Lower lobe of right lung (tissue), 2 donors: ENCODE measurements around the gene RIPOR3. TPM values are rescaled to one million over a fixed set of nuclear protein-coding genes. Genes with fewer than 3 reads are reported as not detected.

Source experiments
- ATAC-seq, 2 donors: fragments of 200-7000 bp; cut with Tn5 transposase; one replicate each; pipeline ENCODE4 v1.9.1; 2020 to 2022; ENCODE audit warnings: mild to moderate bottlenecking in 2 of 2, moderate library complexity in 2 of 2
- DNase-seq: peaks from one replicate; pipeline ENCODE4 v3.0.0-alpha.2; 2020
- H3K27ac ChIP-seq: fragments of 200-600 bp; one replicate; pipeline ENCODE4 v1.8.0; 2022
- H3K27me3 ChIP-seq: fragments of 200-600 bp; one replicate; pipeline ENCODE4 v1.8.0; 2022; ENCODE audit warnings: low read depth
- H3K36me3 ChIP-seq: fragments of 200-600 bp; one replicate; pipeline ENCODE4 v1.8.0; 2022; ENCODE audit warnings: mild to moderate bottlenecking
- H3K4me1 ChIP-seq: fragments of 200-600 bp; one replicate; pipeline ENCODE4 v1.8.0; 2022
- H3K4me3 ChIP-seq: fragments of 200-600 bp; one replicate; pipeline ENCODE4 v1.8.0; 2022; ENCODE audit warnings: mild to moderate bottlenecking
- H3K9me3 ChIP-seq: fragments of 200-600 bp; one replicate; pipeline ENCODE4 v1.8.0; 2022
- CTCF ChIP-seq: fragments of 200-600 bp; IDR thresholded peaks from one replicate; pipeline ENCODE4 v1.8.0; 2022; ENCODE audit warnings: antibody characterized with exemption, mild to moderate bottlenecking
- intact Hi-C: fragments of 100-400 bp; cut with DNase I; formaldehyde crosslinking; loops from one replicate; pipeline ENCODE4 v1.11.0; 2022
- total RNA-seq: library from RNA; stranded (reverse); fragmentation: NEBNext Ultra II Directional; extraction: Animal tissue kit (Norgen Biotek cat#: 25700); gene quantifications from one replicate; pipeline ENCODE4 v1.2.1, GENCODE V29; 2021
- donor health status: DM: no; HTN: yes; CAD: no; lungs with severe emphysema.

Gene RIPOR3
- total RNA-seq, 1 donor from 2014 or later = 11.0 TPM

- Histone ChIP-seq H3K27ac (no peak overlapping the region), H3K9me3 (no peaks in the 10 kb centered on the region), H3K27me3 (no peaks in the 10 kb centered on the region), H3K36me3 (no peaks in the 10 kb centered on the region), H3K4me1 (peaks cover 9% of the 10 kb centered on the region), H3K4me3 (no peak overlapping the region)
- DNase-seq (no peak), ATAC-seq (no peak)
- intact Hi-C loops = no loop called here
- no peak for TF ChIP-seq CTCF
These were observed 31.2 kb upstream of the RIPOR3 start for GRCh38 chr20:50722424-50723155.

DNA sequence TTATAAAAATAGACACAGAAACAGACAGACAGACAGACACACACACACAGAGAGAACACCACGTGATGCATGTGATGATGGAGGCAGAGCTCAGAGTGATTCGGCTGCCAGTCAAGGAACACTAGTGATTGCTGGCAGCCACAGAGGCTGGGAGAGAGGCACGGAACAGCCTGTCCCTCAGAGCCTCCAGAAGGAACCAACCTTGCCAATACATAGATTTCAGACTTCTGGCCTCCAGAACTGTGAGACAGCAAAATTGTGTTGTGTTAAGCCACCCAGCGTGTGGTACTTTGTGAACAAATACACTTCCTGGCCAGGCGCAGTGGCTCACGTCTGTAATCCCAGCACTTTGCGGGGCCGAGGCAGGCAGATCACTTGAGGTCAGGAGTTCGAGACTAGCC lies 30.5 kb upstream of the RIPOR3 start:
- H3K4me1 ChIP-seq = peaks cover 9% of the 10 kb centered on the region
- no peak overlapping the region for H3K27ac ChIP-seq
- no peak for TF ChIP-seq CTCF
- ATAC-seq (no peak), DNase-seq (no peak)
- no peaks in the 10 kb centered on the region for H3K9me3 ChIP-seq
- no peak overlapping the region for H3K4me3 ChIP-seq
- no peaks in the 10 kb centered on the region for H3K27me3 ChIP-seq
- no peaks in the 10 kb centered on the region for H3K36me3 ChIP-seq
- intact Hi-C loops = no loop called here

DNA sequence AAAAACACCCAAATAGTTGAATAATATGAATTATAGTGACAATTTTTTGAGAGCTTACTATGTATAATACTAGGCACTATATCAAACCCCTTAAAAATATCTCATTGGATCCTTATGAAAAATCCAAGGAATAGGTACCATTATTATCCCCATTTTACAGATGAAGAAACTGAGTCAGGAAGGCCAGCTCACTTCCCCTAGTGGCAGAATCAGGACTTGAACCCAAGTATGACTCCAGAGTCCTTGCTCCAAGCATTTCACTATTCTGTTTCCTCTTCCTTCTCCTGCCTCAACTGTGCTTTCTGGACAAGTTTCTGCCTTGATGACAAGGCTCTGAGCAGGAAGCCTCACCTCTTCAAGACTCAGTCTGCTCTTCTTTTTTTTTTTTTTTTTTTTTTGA lies 29.2 kb upstream of the RIPOR3 start:
- H3K4me1 ChIP-seq = peaks cover 9% of the 10 kb centered on the region
- no peaks in the 10 kb centered on the region for H3K9me3 ChIP-seq
- DNase-seq (no peak), ATAC-seq (no peak)
- H3K36me3 ChIP-seq = no peaks in the 10 kb centered on the region
- intact Hi-C loops = no loop called here
- H3K4me3 ChIP-seq = no peak overlapping the region
- TF ChIP-seq CTCF = no peak
- no peaks in the 10 kb centered on the region for H3K27me3 ChIP-seq
- H3K27ac ChIP-seq = no peak overlapping the region

GRCh38 chr20:50720026-50720425 lies 28.7 kb upstream of the RIPOR3 start:
- no peak overlapping the region for H3K4me3 ChIP-seq
- H3K27ac ChIP-seq = no peak overlapping the region
- ATAC-seq (no peak), DNase-seq (no peak)
- no peak for TF ChIP-seq CTCF
- intact Hi-C loops = no loop called here
- H3K4me1 ChIP-seq = peaks cover 4% of the 10 kb centered on the region
- no peaks in the 10 kb centered on the region for H3K9me3 ChIP-seq
- H3K36me3 ChIP-seq = no peaks in the 10 kb centered on the region
- H3K27me3 ChIP-seq = no peaks in the 10 kb centered on the region

DNA sequence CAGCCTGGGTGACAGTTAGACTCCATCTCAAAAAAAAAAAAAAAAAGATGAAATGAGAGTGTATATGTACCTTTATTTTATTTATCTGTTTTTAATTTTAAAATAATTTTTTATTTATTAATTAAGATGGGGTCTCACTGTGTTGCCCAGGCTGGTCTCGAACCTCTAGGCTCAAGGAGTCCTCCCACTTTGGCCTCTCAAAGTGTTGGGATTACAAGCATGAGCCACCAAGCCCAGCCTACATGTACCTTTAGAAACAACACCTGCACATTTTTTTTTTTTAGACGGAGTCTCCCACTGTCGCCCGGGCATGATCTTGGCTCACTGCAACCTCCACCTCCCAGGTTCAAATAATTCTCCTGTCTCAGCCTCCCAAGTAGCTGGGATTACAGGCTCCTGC lies 28.0 kb upstream of the RIPOR3 start:
- H3K27me3 ChIP-seq = no peaks in the 10 kb centered on the region
- no peaks in the 10 kb centered on the region for H3K9me3 ChIP-seq
- no peaks in the 10 kb centered on the region for H3K4me1 ChIP-seq
- no peak overlapping the region for H3K27ac ChIP-seq
- ATAC-seq (no peak), DNase-seq (no peak)
- TF ChIP-seq CTCF = no peak
- no peak overlapping the region for H3K4me3 ChIP-seq
- H3K36me3 ChIP-seq = no peaks in the 10 kb centered on the region
- intact Hi-C loops = no loop called here
